ENCODE results near the gene GPS2.

Gene GPS2

GRCh38 chr17:7306911-7307685, 8.1 kb downstream of the GPS2 start, which contains the start of gene EIF5A:
EIF5A (plus strand) TSS chr17:7307628; CDS start chr17:7309636, 2,008 bp downstream.
- peaks cover 3% of the 10 kb centered on the region for H3K4me1 ChIP-seq
- peak; percentile 100 for DNase-seq (ENCODE audit: low spot score in 2 of 2)
- H3K36me3 ChIP-seq (replicated peaks): peaks cover 42% of the 10 kb centered on the region
- no peaks in the 10 kb centered on the region for H3K9me3 ChIP-seq
- H3K27me3 ChIP-seq (ENCODE audit: low read depth): no peaks in the 10 kb centered on the region
- peak within 1 kb of the TSS; percentile 90 for H3K4me3 ChIP-seq
- in situ Hi-C loops (cut with MboI; ENCODE audit: low sequenced_read_pairs): no loop called here

- in situ Hi-C loops (cut with MboI; ENCODE audit: low sequenced_read_pairs): no loop called here
- Histone ChIP-seq H3K9me3 (no peaks in the 10 kb centered on the region), H3K4me3 (no peak overlapping the region), H3K36me3 (replicated peaks) (peaks cover 16% of the 10 kb centered on the region), H3K4me1 (no peaks in the 10 kb centered on the region; the same call in none of the 2 replicates), H3K27me3 (ENCODE audit: low read depth) (no peaks in the 10 kb centered on the region)
- DNase-seq (ENCODE audit: low spot score in 2 of 2): no peak
Measured at GRCh38 chr17:7304179-7304578, 11.0 kb downstream of the GPS2 start.

- DNase-seq (ENCODE audit: low spot score in 2 of 2): peak; percentile 70 to 90
- in situ Hi-C loops (cut with MboI; ENCODE audit: low sequenced_read_pairs): no loop called here
- H3K27me3 ChIP-seq (ENCODE audit: low read depth): peaks cover 6% of the 10 kb centered on the region
- H3K9me3 ChIP-seq: no peaks in the 10 kb centered on the region
- H3K4me1 ChIP-seq: peaks cover 14% of the 10 kb centered on the region
- no peak overlapping the region for H3K4me3 ChIP-seq
- H3K36me3 ChIP-seq (replicated peaks): no peaks in the 10 kb centered on the region
Measured at GRCh38 chr17:7296189-7296861, 18.8 kb downstream of the GPS2 start.

GRCh38 chr17:7295230-7296180, 19.7 kb downstream of the GPS2 start:
- Histone ChIP-seq H3K27me3 (ENCODE audit: low read depth) (peaks cover 6% of the 10 kb centered on the region), H3K36me3 (replicated peaks) (no peaks in the 10 kb centered on the region), H3K4me3 (no peak overlapping the region), H3K9me3 (no peaks in the 10 kb centered on the region), H3K4me1 (peaks cover 14% of the 10 kb centered on the region)
- in situ Hi-C loops (cut with MboI; ENCODE audit: low sequenced_read_pairs): no loop called here
- no peak for DNase-seq (ENCODE audit: low spot score in 2 of 2)

GRCh38 chr17:7294614-7295153, 20.5 kb downstream of the GPS2 start, which contains the start of gene YBX2:
YBX2 (minus strand) TSS chr17:7294639; CDS start chr17:7294500, 139 bp downstream.
- peak; percentile 84 to 95 for DNase-seq (ENCODE audit: low spot score in 2 of 2)
- H3K4me3 ChIP-seq: peak within 1 kb of the TSS; percentile 14
- in situ Hi-C loops (cut with MboI; ENCODE audit: low sequenced_read_pairs): no loop called here
- peaks cover 6% of the 10 kb centered on the region for H3K27me3 ChIP-seq (ENCODE audit: low read depth)
- no peaks in the 10 kb centered on the region for H3K36me3 ChIP-seq (replicated peaks)
- no peaks in the 10 kb centered on the region for H3K9me3 ChIP-seq
- H3K4me1 ChIP-seq: peaks cover 14% of the 10 kb centered on the region

GRCh38 chr17:7293816-7294613, 21.1 kb downstream of the GPS2 start:
- peaks cover 6% of the 10 kb centered on the region for H3K27me3 ChIP-seq (ENCODE audit: low read depth)
- H3K4me1 ChIP-seq: peaks cover 14% of the 10 kb centered on the region
- peak in 1 of 2 experiments; percentile 85 for DNase-seq (ENCODE audit: low spot score in 2 of 2)
- H3K9me3 ChIP-seq: no peaks in the 10 kb centered on the region
- in situ Hi-C loops (cut with MboI; ENCODE audit: low sequenced_read_pairs): no loop called here
- H3K4me3 ChIP-seq: peak overlapping the region; percentile 14
- no peaks in the 10 kb centered on the region for H3K36me3 ChIP-seq (replicated peaks)

- no peaks in the 10 kb centered on the region for H3K36me3 ChIP-seq (replicated peaks)
- DNase-seq (ENCODE audit: low spot score in 2 of 2): no peak
- no peaks in the 10 kb centered on the region for H3K9me3 ChIP-seq
- peaks cover 14% of the 10 kb centered on the region for H3K4me1 ChIP-seq
- H3K27me3 ChIP-seq (ENCODE audit: low read depth): peaks cover 6% of the 10 kb centered on the region
- in situ Hi-C loops (cut with MboI; ENCODE audit: low sequenced_read_pairs): no loop called here
- no peak overlapping the region for H3K4me3 ChIP-seq
Measured at GRCh38 chr17:7293159-7293558, 22.0 kb downstream of the GPS2 start.

GRCh38 chr17:7292729-7293128, 22.4 kb downstream of the GPS2 start:
- H3K4me3 ChIP-seq: no peak overlapping the region
- DNase-seq (ENCODE audit: low spot score in 2 of 2): no peak
- H3K36me3 ChIP-seq (replicated peaks): no peaks in the 10 kb centered on the region
- no peaks in the 10 kb centered on the region for H3K9me3 ChIP-seq
- peaks cover 14% of the 10 kb centered on the region for H3K4me1 ChIP-seq
- in situ Hi-C loops (cut with MboI; ENCODE audit: low sequenced_read_pairs): no loop called here
- peaks cover 6% of the 10 kb centered on the region for H3K27me3 ChIP-seq (ENCODE audit: low read depth)

GRCh38 chr17:7292194-7292593, 23.0 kb downstream of the GPS2 start:
- H3K27me3 ChIP-seq (ENCODE audit: low read depth): peaks cover 6% of the 10 kb centered on the region

GRCh38 chr17:7290685-7291084, 24.5 kb downstream of the GPS2 start:
- Histone ChIP-seq H3K36me3 (replicated peaks) (no peaks in the 10 kb centered on the region; the same call in 1 of the 2 replicates), H3K9me3 (no peaks in the 10 kb centered on the region), H3K27me3 (ENCODE audit: low read depth) (peaks cover 6% of the 10 kb centered on the region), H3K4me1 (peaks cover 11% of the 10 kb centered on the region), H3K4me3 (no peak overlapping the region)
- in situ Hi-C loops (cut with MboI; ENCODE audit: low sequenced_read_pairs): no loop called here
- no peak for DNase-seq (ENCODE audit: low spot score in 2 of 2)

More at GRCh38 chr17:7292194-7292593, 23.0 kb downstream of the GPS2 start:
- no peak for DNase-seq (ENCODE audit: low spot score in 2 of 2)
- H3K9me3 ChIP-seq: no peaks in the 10 kb centered on the region
- no peak overlapping the region for H3K4me3 ChIP-seq
- H3K4me1 ChIP-seq: peaks cover 14% of the 10 kb centered on the region
- H3K36me3 ChIP-seq (replicated peaks): no peaks in the 10 kb centered on the region
- in situ Hi-C loops (cut with MboI; ENCODE audit: low sequenced_read_pairs): no loop called here

GRCh38 chr17:7290166-7290565, 25.0 kb downstream of the GPS2 start:
- H3K4me1 ChIP-seq: peaks cover 11% of the 10 kb centered on the region
- peaks cover 6% of the 10 kb centered on the region for H3K27me3 ChIP-seq (ENCODE audit: low read depth)
- H3K9me3 ChIP-seq: no peaks in the 10 kb centered on the region
- no peak overlapping the region for H3K4me3 ChIP-seq
- H3K36me3 ChIP-seq (replicated peaks): no peaks in the 10 kb centered on the region; the same call in 1 of the 2 replicates
- in situ Hi-C loops (cut with MboI; ENCODE audit: low sequenced_read_pairs): no loop called here
- no peak for DNase-seq (ENCODE audit: low spot score in 2 of 2)

- H3K9me3 ChIP-seq: no peaks in the 10 kb centered on the region
- peaks cover 8% of the 10 kb centered on the region; the same call in 1 of the 2 replicates for H3K4me1 ChIP-seq
- peaks cover 6% of the 10 kb centered on the region for H3K27me3 ChIP-seq (ENCODE audit: low read depth)
- no peak for DNase-seq (ENCODE audit: low spot score in 2 of 2)
- no peaks in the 10 kb centered on the region; the same call in 1 of the 2 replicates for H3K36me3 ChIP-seq (replicated peaks)
- in situ Hi-C loops (cut with MboI; ENCODE audit: low sequenced_read_pairs): no loop called here
- no peak overlapping the region for H3K4me3 ChIP-seq
Measured at GRCh38 chr17:7289256-7290032, 25.7 kb downstream of the GPS2 start.

Data from HAP-1 (cell line).